Loucy (cell line): ENCODE results near the gene QPCTL.

Source experiments
- H2AFZ ChIP-seq: fragments of 200-600 bp; sonication (generic); 2 replicates; pipeline ENCODE4 v1.6.0; 2016; ENCODE audit warnings: antibody characterized with exemption, mild to moderate bottlenecking, low read length, moderate library complexity
- H3F3A ChIP-seq: fragments of 200-600 bp; 2 replicates; pipeline ENCODE4 v1.6.0; 2016; ENCODE audit warnings: antibody characterized with exemption, low read depth, mild to moderate bottlenecking
- H3K27me3 ChIP-seq: fragments of 200-600 bp; sonication (generic); 2 replicates; pipeline ENCODE4 v1.6.1; 2014; ENCODE audit warnings: low read length, mild to moderate bottlenecking; ENCODE audit not compliant: insufficient read depth, poor library complexity, severe bottlenecking
- H3K36me3 ChIP-seq: fragments of 200-600 bp; sonication (generic); 2 replicates; pipeline ENCODE4 v1.6.1; 2016; ENCODE audit warnings: low read length; ENCODE audit not compliant: insufficient read depth
- H3K4me1 ChIP-seq: fragments of 200-600 bp; sonication (generic); 2 replicates; pipeline ENCODE4 v1.5.1; 2014; ENCODE audit warnings: low read length, mild to moderate bottlenecking; ENCODE audit not compliant: insufficient read depth, poor library complexity, severe bottlenecking
- H3K4me2 ChIP-seq: fragments of 200-600 bp; sonication (generic); 2 replicates; pipeline ENCODE4 v1.6.0; 2014; ENCODE audit warnings: antibody characterized with exemption, low read length, low read depth, mild to moderate bottlenecking; ENCODE audit not compliant: poor library complexity, severe bottlenecking
- H3K4me3 ChIP-seq: fragments of 200-600 bp; sonication (generic); 2 replicates; pipeline ENCODE4 v1.5.1; 2014; ENCODE audit warnings: low read length, mild to moderate bottlenecking, mixed read lengths; ENCODE audit not compliant: poor library complexity, severe bottlenecking
- H3K79me2 ChIP-seq: fragments of 200-600 bp; sonication (generic); 2 replicates; pipeline ENCODE4 v1.6.1; 2014; ENCODE audit warnings: low read length; ENCODE audit not compliant: insufficient read depth
- H3K9ac ChIP-seq: fragments of 200-600 bp; sonication (generic); 2 replicates; pipeline ENCODE4 v1.6.0; 2014; ENCODE audit warnings: mild to moderate bottlenecking, low read depth, low read length, moderate library complexity; ENCODE audit not compliant: poor library complexity, severe bottlenecking
- H3K9me2 ChIP-seq: fragments of 200-600 bp; sonication (generic); replicated peaks from 2 replicates; pipeline ENCODE4 v1.6.1; 2016; ENCODE audit warnings: low read depth, low read length, mixed read lengths
- H3K9me3 ChIP-seq: fragments of 200-600 bp; sonication (generic); 2 replicates; pipeline ENCODE4 v1.6.1; 2014; ENCODE audit warnings: mild to moderate bottlenecking, antibody characterized with exemption, low read length, low read depth; ENCODE audit not compliant: insufficient read depth
- H4K20me1 ChIP-seq: fragments of 200-600 bp; sonication (generic); 2 replicates; pipeline ENCODE4 v1.6.0; 2014; ENCODE audit warnings: antibody characterized with exemption, low read length, mild to moderate bottlenecking; ENCODE audit not compliant: insufficient read depth, poor library complexity, severe bottlenecking
- EZH2phosphoT487 ChIP-seq: fragments of 200-600 bp; IDR thresholded peaks from 2 replicates; pipeline ENCODE4 v1.6.1; 2018; ENCODE audit warnings: antibody characterized with exemption, mild to moderate bottlenecking, moderate library complexity, borderline replicate concordance
- TF ChIP-seq, protein P1 (sequence below): fragments of 200-600 bp; sonication (generic); conservative IDR thresholded peaks from 2 replicates; pipeline ENCODE4 v1.5.1; 2014; ENCODE audit warnings: mild to moderate bottlenecking, antibody characterized with exemption, low read length

Gene QPCTL

DNA sequence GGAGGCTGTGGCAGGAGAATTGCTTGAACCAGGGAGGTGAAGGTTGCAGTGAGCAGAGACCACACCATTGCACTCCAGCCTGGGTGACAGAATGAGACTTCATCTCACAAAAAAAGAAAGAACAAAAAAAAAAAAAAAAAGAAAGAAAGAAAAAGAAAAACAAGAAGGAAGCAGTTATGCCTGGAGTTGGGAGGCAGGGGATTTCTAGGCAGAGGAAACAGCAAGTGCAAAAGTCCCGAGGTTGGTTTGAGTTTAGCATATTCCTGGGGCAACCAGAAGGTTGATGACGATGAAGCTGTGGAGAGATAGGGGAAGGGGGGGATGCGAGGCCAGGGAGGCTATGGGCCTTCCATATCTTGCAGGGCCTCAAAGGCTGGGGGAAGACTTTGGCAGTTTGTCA lies 41.7 kb upstream of the QPCTL start:
- no peaks in the 10 kb centered on the region for H3K79me2 ChIP-seq
- H3K4me2 ChIP-seq: no peak overlapping the region
- no peaks in the 10 kb centered on the region for H3K36me3 ChIP-seq
- H3K9me2 ChIP-seq: no peaks in the 10 kb centered on the region
- no peaks in the 10 kb centered on the region for H3K9me3 ChIP-seq
- H3K4me1 ChIP-seq: peaks cover 8% of the 10 kb centered on the region
- no peak overlapping the region for H2AFZ ChIP-seq
- TF ChIP-seq, protein P1, sequence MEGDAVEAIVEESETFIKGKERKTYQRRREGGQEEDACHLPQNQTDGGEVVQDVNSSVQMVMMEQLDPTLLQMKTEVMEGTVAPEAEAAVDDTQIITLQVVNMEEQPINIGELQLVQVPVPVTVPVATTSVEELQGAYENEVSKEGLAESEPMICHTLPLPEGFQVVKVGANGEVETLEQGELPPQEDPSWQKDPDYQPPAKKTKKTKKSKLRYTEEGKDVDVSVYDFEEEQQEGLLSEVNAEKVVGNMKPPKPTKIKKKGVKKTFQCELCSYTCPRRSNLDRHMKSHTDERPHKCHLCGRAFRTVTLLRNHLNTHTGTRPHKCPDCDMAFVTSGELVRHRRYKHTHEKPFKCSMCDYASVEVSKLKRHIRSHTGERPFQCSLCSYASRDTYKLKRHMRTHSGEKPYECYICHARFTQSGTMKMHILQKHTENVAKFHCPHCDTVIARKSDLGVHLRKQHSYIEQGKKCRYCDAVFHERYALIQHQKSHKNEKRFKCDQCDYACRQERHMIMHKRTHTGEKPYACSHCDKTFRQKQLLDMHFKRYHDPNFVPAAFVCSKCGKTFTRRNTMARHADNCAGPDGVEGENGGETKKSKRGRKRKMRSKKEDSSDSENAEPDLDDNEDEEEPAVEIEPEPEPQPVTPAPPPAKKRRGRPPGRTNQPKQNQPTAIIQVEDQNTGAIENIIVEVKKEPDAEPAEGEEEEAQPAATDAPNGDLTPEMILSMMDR: no peak
- TF ChIP-seq EZH2phosphoT487: no peak
- no peaks in the 10 kb centered on the region for H3K27me3 ChIP-seq
- no peaks in the 10 kb centered on the region for H4K20me1 ChIP-seq
- H3K4me3 ChIP-seq: no peak overlapping the region
- H3K9ac ChIP-seq: no peak overlapping the region
- no peaks in the 10 kb centered on the region for H3F3A ChIP-seq

DNA sequence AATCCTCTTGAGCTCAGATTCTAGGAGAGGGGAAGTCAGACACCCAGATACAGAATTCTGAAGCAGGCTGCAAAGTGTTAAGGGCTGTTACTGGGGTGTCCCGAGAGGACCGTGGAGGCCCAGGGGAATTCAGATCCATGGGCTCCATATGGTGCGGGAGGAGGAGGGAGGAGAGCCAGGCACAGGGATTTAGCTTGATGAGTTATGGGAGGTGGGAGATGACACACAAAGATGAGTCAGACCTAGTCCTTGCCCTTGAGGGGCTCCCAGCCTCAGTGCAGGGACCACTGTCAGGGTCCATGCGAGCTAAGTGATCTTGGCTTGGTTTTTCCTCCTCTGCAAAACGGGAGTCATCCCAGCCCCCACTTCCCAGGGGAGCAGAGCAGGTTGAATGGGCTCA lies 38.8 kb upstream of the QPCTL start:
- no peak for TF ChIP-seq EZH2phosphoT487
- TF ChIP-seq, protein P1: no peak
- Histone ChIP-seq H3K4me2 (no peak overlapping the region), H2AFZ (no peak overlapping the region), H4K20me1 (no peaks in the 10 kb centered on the region), H3K36me3 (no peaks in the 10 kb centered on the region), H3F3A (no peaks in the 10 kb centered on the region), H3K4me3 (no peak overlapping the region), H3K27me3 (no peaks in the 10 kb centered on the region), H3K79me2 (no peaks in the 10 kb centered on the region), H3K4me1 (no peaks in the 10 kb centered on the region), H3K9me2 (no peaks in the 10 kb centered on the region), H3K9me3 (no peaks in the 10 kb centered on the region), H3K9ac (no peak overlapping the region)

DNA sequence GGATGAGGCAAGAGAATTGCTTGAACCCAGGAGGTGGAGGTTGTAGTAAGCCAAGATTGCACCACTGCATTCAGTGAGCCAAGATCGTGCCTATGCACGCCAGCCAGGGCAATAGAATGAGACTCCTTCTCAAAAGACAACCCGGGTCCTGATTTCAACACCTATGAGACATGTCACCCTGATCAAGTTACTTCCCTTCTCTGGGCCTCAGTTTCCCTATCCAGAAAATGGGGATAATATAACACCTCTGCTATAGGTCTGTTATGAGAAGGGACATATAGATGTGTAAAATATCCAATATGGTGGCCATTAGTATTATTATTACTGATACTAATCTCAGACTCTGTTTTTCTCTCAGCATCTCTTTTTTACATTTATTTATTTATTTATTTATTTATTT lies 37.4 kb upstream of the QPCTL start:
- TF ChIP-seq, protein P1: no peak
- Histone ChIP-seq H3K9ac (no peak overlapping the region), H3F3A (no peaks in the 10 kb centered on the region), H3K4me3 (no peak overlapping the region), H4K20me1 (no peaks in the 10 kb centered on the region), H3K36me3 (no peaks in the 10 kb centered on the region), H3K9me2 (no peaks in the 10 kb centered on the region), H3K79me2 (no peaks in the 10 kb centered on the region), H3K4me1 (no peaks in the 10 kb centered on the region), H3K27me3 (no peaks in the 10 kb centered on the region), H3K4me2 (no peak overlapping the region), H2AFZ (no peak overlapping the region), H3K9me3 (no peaks in the 10 kb centered on the region)
